H1 (cell line): ENCODE data around the gene SLC27A1. TPM values are rescaled to one million over a fixed set of nuclear protein-coding genes. Genes with fewer than 3 reads are reported as not detected.
A peak's percentile ranks its signal among the peaks of the same experiment; 100 is the strongest.

ENCODE experiments used
- CTCF ChIA-PET: fragments of 300-600 bp; sonication (Branson Sonifier 250); formaldehyde crosslinking; loops from one replicate; lab custom pipeline; 2021; ENCODE audit not compliant: partially characterized antibody; lab: Charles Lee
- POLR2A ChIA-PET: fragments of 300-600 bp; sonication (Branson Sonifier 250); formaldehyde crosslinking; loops from one replicate; lab custom pipeline; 2021; ENCODE audit warnings: inconsistent platforms; ENCODE audit not compliant: partially characterized antibody; lab: Charles Lee
- DNase-seq, 2 experiments: peaks; one replicate each; pipeline versions ENCODE4 v3.0.0 to v3.0.0-alpha.2; 2010 to 2022; ENCODE audit warnings: low spot score in 2 of 2, low read depth in 1 of 2, mixed read lengths in 1 of 2
- FAIRE-seq: peaks from 2 replicates; lab custom pipeline; 2011; peaks lifted over from hg19 to GRCh38; lab: Jason Lieb, UNC
- H2AFZ ChIP-seq: 2 replicates; pipeline ENCODE4 v1.8.1; 2012; ENCODE audit warnings: low read length, inconsistent platforms
- H2AK5ac ChIP-seq: 2 replicates; pipeline ENCODE4 v1.6.1; 2013; ENCODE audit warnings: low read depth, low read length
- H2BK120ac ChIP-seq: replicated peaks from 2 replicates; pipeline ENCODE3; 2013; ENCODE audit warnings: low read depth, low read length, inconsistent platforms
- H2BK12ac ChIP-seq: 2 replicates; pipeline ENCODE4 v1.6.1; 2013; ENCODE audit warnings: low read depth, low read length
- H2BK15ac ChIP-seq: 2 replicates; pipeline ENCODE4 v1.6.1; 2013; ENCODE audit warnings: low read length
- H2BK20ac ChIP-seq: 2 replicates; pipeline ENCODE4 v1.6.1; 2013; ENCODE audit warnings: low read length
- H2BK5ac ChIP-seq: 2 replicates; pipeline ENCODE4 v1.6.1; 2013; ENCODE audit warnings: low read depth, low read length
- H3K14ac ChIP-seq: 2 replicates; pipeline ENCODE4 v1.6.1; 2013; ENCODE audit warnings: inconsistent platforms; ENCODE audit not compliant: insufficient read length
- H3K18ac ChIP-seq: 2 replicates; pipeline ENCODE4 v1.6.1; 2013; ENCODE audit warnings: low read length; ENCODE audit errors: extremely low read depth
- H3K23ac ChIP-seq: 2 replicates; pipeline ENCODE4 v1.6.1; 2013; ENCODE audit warnings: inconsistent platforms; ENCODE audit not compliant: insufficient read length
- H3K23me2 ChIP-seq: 2 replicates; pipeline ENCODE4 v1.6.1; 2013; ENCODE audit warnings: low read depth, low read length
- H3K27ac ChIP-seq: 2 replicates; pipeline ENCODE4 v1.6.1; 2011; ENCODE audit warnings: low read depth, low read length, inconsistent platforms
- H3K27me3 ChIP-seq, 4 experiments: replicated peaks in 1 of 4; 1 replicate in 1 of 4; 2 replicates in 3 of 4; pipeline versions ENCODE4 v1.6.1 to v1.8.1; 2011 to 2013; ENCODE audit warnings: low read length in 3 of 4, mild to moderate bottlenecking in 3 of 4, inconsistent platforms in 2 of 4, mixed read lengths in 2 of 4, moderate library complexity in 1 of 4; ENCODE audit not compliant: control insufficient read depth in 3 of 4, insufficient read depth in 3 of 4; ENCODE audit errors: extremely low read depth in 1 of 4
- H3K36me3 ChIP-seq, 4 experiments: 2 replicates each; pipeline versions ENCODE4 v1.6.1 to v1.8.1; 2011 to 2013; ENCODE audit warnings: mild to moderate bottlenecking in 4 of 4, low read length in 3 of 4, moderate library complexity in 2 of 4, control low read depth in 1 of 4, inconsistent platforms in 1 of 4; ENCODE audit not compliant: insufficient read depth in 4 of 4, control insufficient read depth in 2 of 4
- H3K4ac ChIP-seq: replicated peaks from 2 replicates; pipeline ENCODE3; 2013; ENCODE audit warnings: low read length, low read depth, mixed read lengths, inconsistent platforms; ENCODE audit not compliant: insufficient read length
- H3K4me1 ChIP-seq, 4 experiments: replicated peaks in 1 of 4; 1 replicate in 1 of 4; 2 replicates in 3 of 4; pipeline versions ENCODE4 v1.6.1 to v1.8.1; 2011 to 2013; ENCODE audit warnings: low read length in 3 of 4, inconsistent platforms in 2 of 4, mixed read lengths in 1 of 4; ENCODE audit not compliant: insufficient read depth in 4 of 4, control insufficient read depth in 3 of 4
- H3K4me2 ChIP-seq, 2 experiments: 2 replicates each; pipeline versions ENCODE4 v1.6.1 to v1.8.1; 2011 to 2013; ENCODE audit warnings: low read depth in 2 of 2, low read length in 2 of 2, control low read depth in 1 of 2, inconsistent platforms in 1 of 2, mild to moderate bottlenecking in 1 of 2; ENCODE audit not compliant: insufficient read depth in 1 of 2
- H3K4me3 ChIP-seq, 4 experiments: fragments of 200-600, 300-600 bp in 1 of 4; sonication (generic), shearing (Covaris generic), sonication (Bioruptor Twin) in 1 of 4; 2 replicates each; pipeline versions ENCODE4 v1.5.1 to v1.8.1; 2011 to 2016; ENCODE audit warnings: low read length in 4 of 4, low read depth in 3 of 4, control low read depth in 2 of 4, inconsistent platforms in 2 of 4, mild to moderate bottlenecking in 2 of 4, mixed read lengths in 1 of 4, moderate library complexity in 1 of 4; ENCODE audit not compliant: insufficient read depth in 2 of 4; ENCODE audit errors: extremely low read depth in 1 of 4
- H3K56ac ChIP-seq: replicated peaks from 2 replicates; pipeline ENCODE3; 2013; ENCODE audit warnings: low read depth, mild to moderate bottlenecking, mixed read lengths, low read length, inconsistent platforms; ENCODE audit not compliant: insufficient read length
- H3K79me1 ChIP-seq: 2 replicates; pipeline ENCODE4 v1.6.1; 2013; ENCODE audit warnings: low read depth, low read length, control low read depth
- H3K79me2 ChIP-seq, 2 experiments: 2 replicates each; pipeline versions ENCODE4 v1.6.1 to v1.8.1; 2012 to 2013; ENCODE audit warnings: low read length in 2 of 2, mild to moderate bottlenecking in 2 of 2, inconsistent platforms in 1 of 2; ENCODE audit not compliant: insufficient read depth in 2 of 2, control insufficient read depth in 1 of 2
- H3K9ac ChIP-seq, 4 experiments: replicated peaks in 1 of 4; 1 replicate in 1 of 4; 2 replicates in 3 of 4; pipeline versions ENCODE4 v1.6.1 to v1.8.1; 2011 to 2013; ENCODE audit warnings: low read depth in 3 of 4, low read length in 3 of 4, control low read depth in 2 of 4, mild to moderate bottlenecking in 2 of 4, moderate library complexity in 2 of 4, inconsistent platforms in 1 of 4; ENCODE audit errors: extremely low read depth in 1 of 4
- H3K9me3 ChIP-seq, 2 experiments: 2 replicates each; pipeline versions ENCODE4 v1.6.1 to v1.8.1; 2012 to 2013; ENCODE audit warnings: mild to moderate bottlenecking in 2 of 2, moderate library complexity in 2 of 2, control low read depth in 1 of 2, inconsistent platforms in 1 of 2, low read depth in 1 of 2, low read length in 1 of 2, mixed read lengths in 1 of 2; ENCODE audit not compliant: insufficient read depth in 2 of 2
- H4K20me1 ChIP-seq, 2 experiments: replicated peaks in 1 of 2; 2 replicates each; pipeline versions ENCODE3 to v1.8.1; 2011 to 2013; ENCODE audit warnings: inconsistent platforms in 2 of 2, low read length in 2 of 2, mild to moderate bottlenecking in 1 of 2; ENCODE audit not compliant: insufficient read depth in 2 of 2, control insufficient read depth in 1 of 2
- H4K5ac ChIP-seq: 2 replicates; pipeline ENCODE4 v1.6.1; 2013; ENCODE audit warnings: low read length, low read depth, mixed read lengths, inconsistent platforms; ENCODE audit not compliant: insufficient read length
- H4K8ac ChIP-seq: 2 replicates; pipeline ENCODE4 v1.8.0; 2013; ENCODE audit warnings: mild to moderate bottlenecking, moderate library complexity, low read length, inconsistent platforms; ENCODE audit not compliant: insufficient read depth; ENCODE audit errors: extremely low read depth
- H4K91ac ChIP-seq: replicated peaks from 2 replicates; pipeline ENCODE3; 2013; ENCODE audit warnings: low read length, mixed read lengths, inconsistent platforms; ENCODE audit not compliant: insufficient read length
- KDM1A ChIP-seq: fragments of 200-600, 300-600 bp; sonication (generic); IDR thresholded peaks from 2 replicates; pipeline ENCODE4 v1.7.1; 2016; ENCODE audit warnings: mild to moderate bottlenecking, low read length, borderline replicate concordance
- MAFK ChIP-seq: IDR thresholded peaks from 2 replicates; pipeline ENCODE4 v1.6.1; 2012; ENCODE audit warnings: low read depth, mild to moderate bottlenecking, improper control_type of control experiment, low read length
- WGBS, 2 experiments: shearing (Covaris generic) in 1 of 2; methylation state at CpG; one replicate each; pipeline versions ENCODE4 v1.1.6 to v1.1.7; 2013 to 2015; ENCODE audit warnings: low lambda C conversion rate in 2 of 2, mixed read lengths in 2 of 2, inconsistent platforms in 1 of 2, low coverage in 1 of 2, missing lambda C conversion rate in 1 of 2; ENCODE audit not compliant: insufficient replicate concordance in 2 of 2, insufficient coverage in 1 of 2, insufficient read length in 1 of 2; ENCODE audit errors: extremely low coverage in 1 of 2, missing lambda C conversion rate in 1 of 2; 5-methylcytosine and 5-hydroxymethylcytosine counted together
- polyA plus RNA-seq, 7 experiments: library from polyadenylated mRNA; depleted of rRNA in 3 of 7; stranded (reverse) in 5 of 7; unstranded in 2 of 7; fragments of >200 nt in 5 of 7; fragments of 200-250 nt in 2 of 7; gene quantifications; 1 replicate in 5 of 7; 2 replicates in 1 of 7; 4 replicates in 1 of 7; pipeline versions ENCODE4 v1.2.1 to v1.2.3, GENCODE V29; 2011 to 2013; ENCODE audit warnings: missing spikeins in 2 of 7, mixed read lengths in 2 of 7
- total RNA-seq: library from RNA; stranded (reverse); fragmentation: NEBNext Ultra II Directional; extraction: Animal tissue kit (Norgen Biotek cat#: 25700); gene quantifications from 2 replicates; pipeline ENCODE4 v1.2.1, GENCODE V29; 2021

Gene SLC27A1
- total and polyA plus RNA-seq, 2 of the 8 experiments (the other 6 are each of a cell fraction or from before 2014, with no cell fraction given), result 7.5 to 9.1 TPM

DNA sequence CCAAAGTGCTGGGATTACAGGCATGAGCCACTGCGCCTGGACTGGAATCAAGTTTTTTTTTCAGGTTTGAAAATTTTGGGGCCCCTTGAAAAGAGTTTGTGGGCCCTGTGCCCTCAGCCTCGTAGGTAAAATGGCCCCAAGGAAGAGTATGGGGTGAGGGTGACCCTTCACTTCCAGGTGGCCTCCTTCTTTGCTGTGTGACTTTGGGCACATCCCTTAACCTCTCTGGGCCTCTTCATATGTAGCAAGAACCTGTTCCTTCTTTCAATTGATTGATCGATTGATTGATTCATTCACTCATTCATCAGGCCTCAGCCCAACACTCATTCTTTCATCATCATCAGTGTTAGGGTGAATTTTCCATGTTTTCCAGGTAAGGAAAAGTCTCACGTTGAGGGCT is 18.5 kb upstream of the SLC27A1 start:
- POLR2A ChIA-PET, result no interaction called here
- H2BK5ac ChIP-seq, result no peak overlapping the region
- H4K20me1 ChIP-seq, result peaks cover 0 to 1% of the 10 kb centered on the region in 2 experiments
- H3K4me1 ChIP-seq, result peaks cover 0 to 11% (median 5%) of the 10 kb centered on the region in 4 experiments; a peak in 6 of 7 replicates
- CTCF ChIA-PET, result interaction anchor here (0.6 to 2.7 kb wide), 5 partner anchors 9 to 44 kb away, joined by 3 to 11 read pairs (median 8); no protein-coding TSS in a partner anchor
- no peak overlapping the region for H3K14ac ChIP-seq
- H2AK5ac ChIP-seq, result 0 out of 2 replicates have a peak overlapping the region, but pooled peaks have one; percentile 55
- no peak overlapping the region for H4K5ac ChIP-seq
- no peak overlapping the region for H2BK20ac ChIP-seq
- H3K9me3 ChIP-seq, result no peaks in the 10 kb centered on the region
- H3K18ac ChIP-seq, result no peak overlapping the region
- no peak overlapping the region for H3K9ac ChIP-seq
- no peak overlapping the region for H4K8ac ChIP-seq
- no peak overlapping the region for H2AFZ ChIP-seq
- H3K79me2 ChIP-seq, result no peaks in the 10 kb centered on the region
- WGBS, 2 experiments, result 90% methylated on average over 4 of the region's 4 CpGs; no CpG with 5 or more reads in 1 of the 2 experiments
- no peak overlapping the region for H3K4me2 ChIP-seq
- H3K4ac ChIP-seq, result no peak overlapping the region
- peaks cover 3% of the 10 kb centered on the region; the same call in 1 of the 2 replicates for H3K23me2 ChIP-seq
- H3K79me1 ChIP-seq, result no peaks in the 10 kb centered on the region
- H2BK12ac ChIP-seq, result no peak overlapping the region
- H3K27ac ChIP-seq, result no peak overlapping the region
- no peak overlapping the region for H3K56ac ChIP-seq
- FAIRE-seq, result no peak
- H3K36me3 ChIP-seq, result no peaks in the 10 kb centered on the region
- H2BK15ac ChIP-seq, result no peak overlapping the region
- TF ChIP-seq MAFK, result no peak
- peak; percentile 62; the same call in 1 of the 2 replicates for TF ChIP-seq KDM1A
- no peak overlapping the region for H4K91ac ChIP-seq
- no peak overlapping the region for H2BK120ac ChIP-seq
- no peak for DNase-seq
- H3K4me3 ChIP-seq, result no peak overlapping the region
- peaks cover 6 to 40% (median 29%) of the 10 kb centered on the region in 4 experiments for H3K27me3 ChIP-seq
- no peak overlapping the region for H3K23ac ChIP-seq
